Astrocyte (in vitro differentiated cells and primary cell): Measurements from ENCODE around the gene ATOSB. TPM values are rescaled to one million over a fixed set of nuclear protein-coding genes. Genes with fewer than 3 reads are reported as not detected.

Experiments
- DNase-seq: peaks from one replicate; pipeline ENCODE4 v3.0.0-alpha.2; 2010; ENCODE audit warnings: low read depth
- FAIRE-seq: peaks from 2 replicates; lab custom pipeline; 2011; peaks lifted over from hg19 to GRCh38; lab: Jason Lieb, UNC
- H2AFZ ChIP-seq: 2 replicates; pipeline ENCODE4 v1.6.0; 2012; ENCODE audit warnings: low read depth, low read length, inconsistent platforms
- H3K27ac ChIP-seq: 2 replicates; pipeline ENCODE4 v1.5.1; 2011; ENCODE audit warnings: low read depth, low read length, inconsistent platforms
- H3K27me3 ChIP-seq: 2 replicates; pipeline ENCODE4 v1.6.0; 2011; ENCODE audit warnings: low read length, inconsistent platforms; ENCODE audit not compliant: insufficient read depth
- H3K36me3 ChIP-seq: 2 replicates; pipeline ENCODE4 v1.5.1; 2011; ENCODE audit warnings: low read length, inconsistent platforms; ENCODE audit not compliant: insufficient read depth
- H3K4me1 ChIP-seq: 2 replicates; pipeline ENCODE4 v1.5.1; 2011; ENCODE audit warnings: low read length, inconsistent platforms; ENCODE audit not compliant: insufficient read depth
- H3K4me2 ChIP-seq: 2 replicates; pipeline ENCODE4 v1.6.0; 2012; ENCODE audit warnings: low read length, inconsistent platforms
- H3K4me3 ChIP-seq: 2 replicates; pipeline ENCODE4 v1.5.1; 2011; ENCODE audit warnings: low read depth, mild to moderate bottlenecking, low read length, inconsistent platforms; ENCODE audit not compliant: insufficient read depth
- H3K79me2 ChIP-seq: 2 replicates; pipeline ENCODE4 v1.6.0; 2012; ENCODE audit warnings: mild to moderate bottlenecking, low read length, inconsistent platforms; ENCODE audit not compliant: insufficient read depth
- H3K9ac ChIP-seq: 2 replicates; pipeline ENCODE4 v1.6.0; 2012; ENCODE audit warnings: mild to moderate bottlenecking, low read length, inconsistent platforms
- H3K9me3 ChIP-seq: 2 replicates; pipeline ENCODE4 v1.5.1; 2012; ENCODE audit warnings: low read depth, mild to moderate bottlenecking, low read length, inconsistent platforms; ENCODE audit not compliant: insufficient read depth
- H4K20me1 ChIP-seq: 2 replicates; pipeline ENCODE4 v1.6.0; 2012; ENCODE audit warnings: low read length, inconsistent platforms; ENCODE audit not compliant: insufficient read depth
- H3K27ac Mint-ChIP-seq: one replicate; pipeline ENCODE4 v1.8.0; 2021; ENCODE audit warnings: mild to moderate bottlenecking, mixed read lengths; ENCODE audit not compliant: unreplicated experiment
- H3K27me3 Mint-ChIP-seq: one replicate; pipeline ENCODE4 v1.8.0; 2021; ENCODE audit warnings: low read depth, mixed read lengths; ENCODE audit not compliant: unreplicated experiment
- H3K36me3 Mint-ChIP-seq: one replicate; pipeline ENCODE4 v1.8.0; 2021; ENCODE audit warnings: low read depth, mixed read lengths; ENCODE audit not compliant: unreplicated experiment
- H3K4me1 Mint-ChIP-seq: one replicate; pipeline ENCODE4 v1.8.0; 2021; ENCODE audit warnings: low read depth, mixed read lengths; ENCODE audit not compliant: unreplicated experiment
- H3K4me3 Mint-ChIP-seq: one replicate; pipeline ENCODE4 v1.8.0; 2021; ENCODE audit warnings: mild to moderate bottlenecking, moderate library complexity, mixed read lengths; ENCODE audit not compliant: unreplicated experiment
- H3K9me3 Mint-ChIP-seq: one replicate; pipeline ENCODE4 v1.8.0; 2021; ENCODE audit warnings: mild to moderate bottlenecking, mixed read lengths; ENCODE audit not compliant: unreplicated experiment
- CTCF ChIP-seq: IDR thresholded peaks from 2 replicates; pipeline ENCODE4 v1.5.1; 2011; ENCODE audit warnings: low read depth, mild to moderate bottlenecking, inconsistent platforms, low read length, moderate library complexity; ENCODE audit not compliant: insufficient read depth
- EZH2 ChIP-seq: IDR thresholded peaks from 2 replicates; pipeline ENCODE4 v1.6.1; 2012; ENCODE audit warnings: mild to moderate bottlenecking, low read length, inconsistent platforms; ENCODE audit not compliant: insufficient read depth
- total RNA-seq: library from RNA; stranded (reverse); gene quantifications from 2 replicates; pipeline ENCODE4 v1.2.1, GENCODE V29; 2021

ATOSB gene
- total RNA-seq, 1 donor from 2014 or later: 68.9 TPM

DNA sequence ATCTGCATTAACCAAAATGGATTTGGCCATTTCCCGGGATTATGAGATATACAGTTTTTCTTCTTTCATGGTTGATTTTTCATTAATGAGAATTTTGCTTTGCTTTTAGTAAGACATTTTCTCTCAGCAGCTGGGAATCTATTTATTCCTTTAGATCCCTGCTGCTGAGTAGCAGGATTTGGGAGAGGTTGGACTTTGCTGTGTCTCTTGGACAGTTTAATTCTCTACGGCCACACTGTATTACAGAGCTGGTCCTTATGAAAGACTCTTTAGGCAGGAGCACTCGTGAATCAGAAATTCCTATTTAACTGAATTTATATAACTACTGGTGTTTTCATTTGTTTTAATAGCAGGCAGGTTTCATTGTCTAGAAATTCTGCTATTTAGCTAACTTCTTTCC is 47.8 kb upstream of the ATOSB start:
- no peak for TF ChIP-seq CTCF
- TF ChIP-seq EZH2: no peak
- H3K27me3 ChIP-seq: no peaks in the 10 kb centered on the region
- H3K27ac ChIP-seq: no peak overlapping the region
- no peak overlapping the region for H3K4me3 ChIP-seq
- DNase-seq: no peak
- Mint-ChIP-seq H3K27ac (no peak overlapping the region), H3K36me3 (no peaks in the 10 kb centered on the region), H3K27me3 (no peaks in the 10 kb centered on the region), H3K4me1 (peaks cover 20% of the 10 kb centered on the region), H3K9me3 (no peaks in the 10 kb centered on the region), H3K4me3 (peak overlapping the region; percentile 97)
- no peaks in the 10 kb centered on the region for H4K20me1 ChIP-seq
- no peaks in the 10 kb centered on the region for H3K79me2 ChIP-seq
- peak overlapping the region; percentile 90 for H3K4me2 ChIP-seq
- no peak overlapping the region for H2AFZ ChIP-seq
- peaks cover 16% of the 10 kb centered on the region for H3K4me1 ChIP-seq
- no peak for FAIRE-seq
- no peak overlapping the region for H3K9ac ChIP-seq
- H3K36me3 ChIP-seq: no peaks in the 10 kb centered on the region
- H3K9me3 ChIP-seq: no peaks in the 10 kb centered on the region

DNA sequence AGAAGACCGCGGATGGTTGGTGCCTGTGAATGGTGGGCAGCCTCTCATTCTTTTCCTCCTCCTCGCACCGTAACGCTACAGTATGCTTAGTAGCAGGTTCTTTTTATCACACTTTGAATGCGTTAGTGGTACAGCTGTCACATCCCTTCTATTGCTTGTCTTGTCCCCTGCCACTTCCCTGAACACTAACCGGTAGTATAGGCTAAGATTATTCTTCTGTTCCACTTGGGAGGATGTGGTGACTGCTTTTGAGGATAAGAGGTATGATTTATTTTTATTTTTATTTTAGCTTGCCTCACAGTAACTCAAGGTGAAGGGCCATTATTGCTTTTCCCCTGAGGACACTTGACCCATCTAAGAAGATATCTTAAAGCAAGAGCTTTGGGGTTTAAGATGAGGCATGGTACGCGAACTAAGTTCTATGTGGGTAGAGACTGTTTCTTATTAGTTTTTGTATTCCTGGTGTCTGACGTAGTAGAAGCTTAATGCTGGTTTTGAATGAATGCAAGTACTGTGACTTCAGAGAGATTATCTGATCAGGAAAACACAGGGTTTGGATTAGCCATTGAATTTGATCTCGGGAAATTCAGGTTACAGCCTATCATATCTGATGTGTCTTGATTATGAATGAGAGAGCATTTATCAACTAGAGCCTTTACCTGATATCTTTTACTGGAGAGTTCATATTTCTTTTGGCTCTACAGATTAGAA is 47.1 kb upstream of the ATOSB start:
- Mint-ChIP-seq H3K4me3 (peak overlapping the region; percentile 97), H3K27me3 (no peaks in the 10 kb centered on the region), H3K4me1 (peaks cover 20% of the 10 kb centered on the region), H3K9me3 (peaks cover under 1% of the 10 kb centered on the region), H3K36me3 (no peaks in the 10 kb centered on the region), H3K27ac (peak overlapping the region; percentile 67)
- H3K4me1 ChIP-seq: peaks cover 16% of the 10 kb centered on the region
- H3K9ac ChIP-seq: peak overlapping the region; percentile 77
- FAIRE-seq: no peak
- peak; percentile 5 for DNase-seq
- H3K9me3 ChIP-seq: no peaks in the 10 kb centered on the region
- H3K27me3 ChIP-seq: no peaks in the 10 kb centered on the region
- H3K79me2 ChIP-seq: no peaks in the 10 kb centered on the region
- no peaks in the 10 kb centered on the region for H3K36me3 ChIP-seq
- no peak overlapping the region for H3K27ac ChIP-seq
- no peaks in the 10 kb centered on the region for H4K20me1 ChIP-seq
- no peak for TF ChIP-seq CTCF
- no peak for TF ChIP-seq EZH2
- H3K4me3 ChIP-seq: peak overlapping the region; percentile 88
- peak overlapping the region; percentile 90 for H3K4me2 ChIP-seq
- peak overlapping the region; percentile 95 for H2AFZ ChIP-seq
